ENCODE results near the gene SH3BGR. TPM values are rescaled to one million over a fixed set of nuclear protein-coding genes. Genes with fewer than 3 reads are reported as not detected.
"Not testable (repeated sequence)": the region's sequence is repeated elsewhere in the genome, so short reads cannot be mapped to it uniquely, and the experiment has no call there.

Gene SH3BGR
- polyA plus RNA-seq, 1 experiment, result 2.7 TPM

DNA sequence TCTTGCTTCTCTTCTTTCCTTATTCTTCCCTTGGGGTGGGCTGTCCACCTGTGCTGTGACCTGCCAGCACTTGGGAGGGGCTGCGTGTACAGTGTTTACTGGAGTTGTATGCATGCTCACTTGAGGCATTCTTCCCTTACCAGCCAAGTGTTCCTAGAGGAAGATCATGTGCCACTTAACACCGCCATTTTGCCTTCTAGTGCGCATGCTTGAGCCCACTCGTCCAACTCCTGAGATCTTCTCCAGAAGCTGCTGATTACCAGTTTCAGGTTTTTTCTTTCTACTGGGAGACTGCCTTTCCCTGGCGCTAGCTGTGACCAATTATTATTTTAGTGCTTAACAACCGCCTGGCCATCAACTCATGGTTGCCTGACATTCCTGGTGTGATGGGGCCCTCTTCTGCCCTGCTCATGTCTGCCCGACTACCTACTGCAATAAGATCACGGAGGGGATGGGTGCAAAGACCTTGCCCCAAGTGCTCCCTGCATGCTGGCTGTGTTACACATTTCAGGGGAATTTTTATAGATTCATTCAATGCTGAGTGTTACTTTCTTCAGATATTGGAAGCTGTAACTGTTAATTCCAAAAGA is 86.8 kb downstream of the SH3BGR start:
- CTCF ChIA-PET, result no interaction called here
- H3K27ac ChIP-seq (ENCODE audit: low read depth, low read length), result no peak overlapping the region
- no peak overlapping the region for H3K4me3 ChIP-seq (ENCODE audit: low read depth, low read length)
- POLR2A ChIA-PET, result no interaction called here
- H3K27me3 ChIP-seq (ENCODE audit: control insufficient read depth, insufficient read depth, low read length), result no peaks in the 10 kb centered on the region
- no peak for DNase-seq (ENCODE audit: low read depth, low spot score)
- TF ChIP-seq, protein P1, sequence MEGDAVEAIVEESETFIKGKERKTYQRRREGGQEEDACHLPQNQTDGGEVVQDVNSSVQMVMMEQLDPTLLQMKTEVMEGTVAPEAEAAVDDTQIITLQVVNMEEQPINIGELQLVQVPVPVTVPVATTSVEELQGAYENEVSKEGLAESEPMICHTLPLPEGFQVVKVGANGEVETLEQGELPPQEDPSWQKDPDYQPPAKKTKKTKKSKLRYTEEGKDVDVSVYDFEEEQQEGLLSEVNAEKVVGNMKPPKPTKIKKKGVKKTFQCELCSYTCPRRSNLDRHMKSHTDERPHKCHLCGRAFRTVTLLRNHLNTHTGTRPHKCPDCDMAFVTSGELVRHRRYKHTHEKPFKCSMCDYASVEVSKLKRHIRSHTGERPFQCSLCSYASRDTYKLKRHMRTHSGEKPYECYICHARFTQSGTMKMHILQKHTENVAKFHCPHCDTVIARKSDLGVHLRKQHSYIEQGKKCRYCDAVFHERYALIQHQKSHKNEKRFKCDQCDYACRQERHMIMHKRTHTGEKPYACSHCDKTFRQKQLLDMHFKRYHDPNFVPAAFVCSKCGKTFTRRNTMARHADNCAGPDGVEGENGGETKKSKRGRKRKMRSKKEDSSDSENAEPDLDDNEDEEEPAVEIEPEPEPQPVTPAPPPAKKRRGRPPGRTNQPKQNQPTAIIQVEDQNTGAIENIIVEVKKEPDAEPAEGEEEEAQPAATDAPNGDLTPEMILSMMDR (IDR thresholded peaks at IDR 0.05; ENCODE audit: low read depth, low read length), result no peak
- no peaks in the 10 kb centered on the region for H3K9me3 ChIP-seq (ENCODE audit: control insufficient read depth, insufficient read depth, low read length)

DNA sequence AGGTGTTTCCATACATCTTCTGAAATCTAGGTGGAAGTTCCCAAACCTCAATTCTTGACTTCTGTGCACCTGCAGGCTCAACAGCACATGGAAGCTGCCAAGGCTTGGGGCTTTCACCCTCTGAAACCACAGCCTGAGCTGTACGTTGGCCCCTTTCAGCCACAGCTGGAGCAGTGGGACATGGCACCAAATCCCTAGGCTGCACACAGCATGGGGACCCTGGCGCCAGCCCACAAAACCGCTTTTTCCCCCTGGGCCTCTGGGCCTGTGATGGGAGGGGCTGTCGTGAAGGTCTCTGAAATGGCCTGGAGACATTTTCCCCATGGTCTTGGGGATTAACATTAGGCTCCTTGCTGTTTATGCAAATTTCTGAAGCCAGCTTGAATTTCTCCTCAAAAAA is 88.6 kb downstream of the SH3BGR start:
- H3K4me3 ChIP-seq (ENCODE audit: low read depth, low read length); H3K27ac ChIP-seq (ENCODE audit: low read depth, low read length); H3K9me3 ChIP-seq (ENCODE audit: control insufficient read depth, insufficient read depth, low read length); POLR2A ChIA-PET; DNase-seq (ENCODE audit: low read depth, low spot score); H3K27me3 ChIP-seq (ENCODE audit: control insufficient read depth, insufficient read depth, low read length); CTCF ChIA-PET: not testable (repeated sequence)

DNA sequence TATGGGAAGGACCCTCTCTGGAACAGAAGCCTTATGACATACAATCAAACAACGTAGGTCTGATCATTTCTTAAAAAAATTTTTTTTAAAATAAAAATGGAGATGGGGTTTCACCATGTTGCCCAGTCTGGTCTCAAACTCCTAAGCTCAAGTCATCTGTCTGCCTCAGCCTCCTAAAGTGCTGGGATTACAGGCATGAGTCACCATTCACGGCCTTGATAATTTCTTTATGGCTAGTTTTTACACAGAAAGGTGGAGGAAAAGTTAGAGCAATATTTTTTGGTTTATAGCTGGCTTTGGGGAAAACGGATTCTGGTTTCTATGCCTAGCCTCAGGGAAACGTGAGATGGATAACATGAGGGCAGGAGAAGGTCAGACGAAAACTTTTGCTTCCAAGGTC is 91.0 kb downstream of the SH3BGR start:
- POLR2A ChIA-PET, result no interaction called here

DNA sequence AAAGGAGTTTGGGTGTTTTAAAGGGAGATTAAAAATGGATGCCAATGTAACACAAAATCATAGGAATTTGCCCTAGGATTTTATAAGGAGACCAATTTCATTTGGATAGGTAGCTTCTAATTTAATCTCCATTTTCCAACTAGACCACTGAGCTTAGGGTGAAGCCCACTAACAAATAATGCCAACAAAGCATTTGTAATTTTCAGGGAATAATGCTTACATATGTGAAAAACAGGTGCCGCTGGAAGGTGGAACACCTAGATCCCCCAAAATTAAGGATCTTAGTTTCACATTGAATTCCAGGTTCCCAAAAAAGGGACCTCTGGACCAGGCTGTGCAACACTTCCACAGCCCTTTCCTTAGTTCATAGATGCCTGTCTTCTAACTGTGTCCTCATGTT is 94.8 kb downstream of the SH3BGR start:
- Histone ChIP-seq H3K27ac (ENCODE audit: low read depth, low read length) (no peak overlapping the region), H3K4me3 (ENCODE audit: low read depth, low read length) (no peak overlapping the region), H3K27me3 (ENCODE audit: control insufficient read depth, insufficient read depth, low read length) (no peaks in the 10 kb centered on the region), H3K9me3 (ENCODE audit: control insufficient read depth, insufficient read depth, low read length) (no peaks in the 10 kb centered on the region)
- no peak for DNase-seq (ENCODE audit: low read depth, low spot score)
- POLR2A ChIA-PET, result no interaction called here
- CTCF ChIA-PET, result interaction anchor here (1.1 to 1.6 kb wide), 2 partner anchors 28 to 160 kb away, joined by 3 to 6 read pairs; no protein-coding TSS in a partner anchor
- TF ChIP-seq, protein P1 (IDR thresholded peaks at IDR 0.05; ENCODE audit: low read depth, low read length), result no peak

More for the DNA sequence above, 91.0 kb downstream of the SH3BGR start:
- DNase-seq (ENCODE audit: low read depth, low spot score), result no peak
- TF ChIP-seq, protein P1 (IDR thresholded peaks at IDR 0.05; ENCODE audit: low read depth, low read length), result no peak
- Histone ChIP-seq H3K9me3 (ENCODE audit: control insufficient read depth, insufficient read depth, low read length) (no peaks in the 10 kb centered on the region), H3K27ac (ENCODE audit: low read depth, low read length) (no peak overlapping the region), H3K4me3 (ENCODE audit: low read depth, low read length) (no peak overlapping the region), H3K27me3 (ENCODE audit: control insufficient read depth, insufficient read depth, low read length) (no peaks in the 10 kb centered on the region)
- CTCF ChIA-PET, result no interaction called here

DNA sequence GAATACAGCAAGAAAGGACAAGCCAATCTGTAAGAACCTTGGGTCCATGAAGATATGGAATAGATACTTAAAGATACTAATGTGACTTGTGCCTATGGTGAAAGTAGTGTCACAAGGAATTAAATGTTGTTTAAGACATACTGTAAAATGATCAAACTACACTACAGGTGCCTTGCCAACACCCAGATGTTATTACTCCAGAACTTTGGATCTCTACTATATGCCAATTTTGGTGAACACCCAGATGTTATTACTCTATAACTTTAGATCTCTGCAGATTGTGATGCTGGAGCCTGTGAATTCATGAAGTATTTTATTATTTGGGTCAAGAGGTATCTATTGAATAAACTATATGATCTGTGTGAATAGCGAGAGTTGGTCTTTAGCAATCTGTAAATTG is 101.1 kb downstream of the SH3BGR start:
- no peak overlapping the region for H3K27ac ChIP-seq (ENCODE audit: low read depth, low read length)
- H3K4me3 ChIP-seq (ENCODE audit: low read depth, low read length), result no peak overlapping the region
- H3K9me3 ChIP-seq (ENCODE audit: control insufficient read depth, insufficient read depth, low read length), result no peaks in the 10 kb centered on the region
- no peaks in the 10 kb centered on the region for H3K27me3 ChIP-seq (ENCODE audit: control insufficient read depth, insufficient read depth, low read length)
- POLR2A ChIA-PET, result no interaction called here
- TF ChIP-seq, protein P1 (IDR thresholded peaks at IDR 0.05; ENCODE audit: low read depth, low read length), result no peak
- no peak for DNase-seq (ENCODE audit: low read depth, low spot score)
- CTCF ChIA-PET, result no interaction called here

DNA sequence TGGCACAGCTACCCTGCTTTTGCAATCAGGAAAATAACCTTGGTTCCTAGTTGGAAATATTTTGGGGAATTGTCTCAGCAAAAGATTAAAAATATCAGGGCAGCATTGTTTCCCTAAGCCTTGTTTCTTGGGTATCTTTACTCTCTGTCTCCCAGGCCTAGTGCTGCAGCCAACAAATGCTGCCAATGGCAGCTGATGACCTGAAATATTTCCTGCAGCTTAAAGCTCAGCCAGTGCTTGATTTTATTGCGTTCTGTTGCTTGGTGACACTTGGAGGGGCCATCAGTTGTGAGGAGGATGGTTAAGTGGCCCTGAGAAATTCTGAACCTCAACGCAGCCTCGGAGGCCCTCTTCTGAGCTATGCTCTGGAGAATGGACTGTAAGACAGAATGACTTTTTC is 101.6 kb downstream of the SH3BGR start:
- POLR2A ChIA-PET, result no interaction called here
- Histone ChIP-seq H3K27ac (ENCODE audit: low read depth, low read length) (no peak overlapping the region), H3K4me3 (ENCODE audit: low read depth, low read length) (no peak overlapping the region), H3K9me3 (ENCODE audit: control insufficient read depth, insufficient read depth, low read length) (no peaks in the 10 kb centered on the region), H3K27me3 (ENCODE audit: control insufficient read depth, insufficient read depth, low read length) (no peaks in the 10 kb centered on the region)
- TF ChIP-seq, protein P1 (IDR thresholded peaks at IDR 0.05; ENCODE audit: low read depth, low read length), result no peak
- CTCF ChIA-PET, result no interaction called here
- DNase-seq (ENCODE audit: low read depth, low spot score), result no peak

All from AG04450 (cell line).